Measurements from ENCODE around the gene MOG.
"Not testable (repeated sequence)": the region's sequence is repeated elsewhere in the genome, so short reads cannot be mapped to it uniquely, and the experiment has no call there.

GRCh38 chr6:29672116-29672515 lies 15.2 kb downstream of the MOG start:
- not testable (repeated sequence) for TF ChIP-seq EZH2 (IDR thresholded peaks at IDR 0.05; ENCODE audit: borderline replicate concordance, low read length); CTCF (IDR thresholded peaks at IDR 0.05; ENCODE audit: low read length)

Measured in OCI-LY1 (cell line).